Measurements from ENCODE around the gene GNMT.
"Not testable (repeated sequence)": the region's sequence is repeated elsewhere in the genome, so short reads cannot be mapped to it uniquely, and the experiment has no call there.

Gene GNMT

DNA sequence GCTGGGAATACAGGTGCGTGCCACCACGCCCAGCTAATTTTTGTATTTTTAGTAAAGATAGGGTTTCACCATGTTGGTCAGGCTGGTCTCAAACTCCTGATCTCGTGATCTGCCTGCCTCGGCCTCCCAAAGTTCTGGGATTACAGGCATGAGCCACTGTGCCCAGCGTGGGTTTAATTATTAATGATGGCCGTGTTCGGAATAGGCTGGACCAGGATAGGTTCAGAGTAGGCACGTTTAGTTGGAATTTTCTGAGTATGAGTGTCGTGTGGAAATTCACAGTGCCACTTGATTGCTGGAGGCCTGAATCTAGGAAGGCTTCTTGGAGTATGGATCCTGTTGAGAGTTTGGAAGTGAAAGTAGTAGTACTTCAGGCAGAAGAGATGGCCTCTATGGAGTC lies 37.7 kb downstream of the GNMT start:
- H3K79me1 ChIP-seq (ENCODE audit: low read length); H3K27ac ChIP-seq (ENCODE audit: low read depth, low read length); H3K4me2 ChIP-seq (ENCODE audit: low read length); H3K23ac ChIP-seq (ENCODE audit: low read length); H4K12ac ChIP-seq (ENCODE audit: low read depth, low read length); H3K79me2 ChIP-seq (ENCODE audit: control insufficient read depth, insufficient read depth, low read length, poor library complexity); H4K8ac ChIP-seq (ENCODE audit: low read depth, low read length); H2BK12ac ChIP-seq (ENCODE audit: low read length); H2AK5ac ChIP-seq (ENCODE audit: low read length); H3K18ac ChIP-seq (ENCODE audit: low read length); H3K27me3 ChIP-seq (ENCODE audit: insufficient read depth, low read length); H3K4ac ChIP-seq (ENCODE audit: low read depth, low read length); H3K4me3 ChIP-seq (ENCODE audit: low read depth, low read length); H2BK5ac ChIP-seq (ENCODE audit: low read depth, low read length, poor library complexity); H4K91ac ChIP-seq (ENCODE audit: low read depth, low read length); DNase-seq; H3K36me3 ChIP-seq (ENCODE audit: control insufficient read depth in 1 of 2, insufficient read depth in 2 of 2, low read length in 2 of 2); H2BK120ac ChIP-seq (ENCODE audit: insufficient read depth, low read length, poor library complexity); H3K9me3 ChIP-seq (ENCODE audit: insufficient read depth, low read depth, low read length); H3K4me1 ChIP-seq (ENCODE audit: control insufficient read depth in 1 of 2, insufficient read depth in 2 of 2, low read length in 2 of 2); H2AFZ ChIP-seq (ENCODE audit: insufficient read depth, low read length, poor library complexity); H3K14ac ChIP-seq (ENCODE audit: low read length); H3K9ac ChIP-seq (ENCODE audit: low read length): not testable (repeated sequence)
- no CpG with 5 or more reads among the region's 9 CpGs for WGBS (ENCODE audit: extremely low coverage, insufficient coverage, insufficient read length)

DNA sequence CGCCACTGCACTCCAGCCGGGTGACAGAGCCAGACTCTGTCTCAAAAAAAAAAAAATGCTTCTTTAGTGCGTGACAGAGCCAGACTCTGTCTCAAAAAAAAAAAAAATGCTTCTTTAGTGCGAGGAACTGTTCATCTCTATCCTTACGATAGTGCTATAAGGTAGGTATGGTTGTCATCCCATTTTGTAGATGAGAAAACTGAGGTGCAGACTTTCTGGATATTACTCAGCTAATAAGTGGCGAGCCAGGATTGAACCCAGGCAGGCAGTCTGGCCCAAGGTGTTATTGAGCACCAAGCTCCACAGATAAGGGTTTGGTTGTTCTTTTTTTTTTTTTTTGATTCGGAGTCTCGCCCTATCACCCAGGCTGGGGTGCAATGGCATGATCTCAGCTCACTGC lies 41.3 kb downstream of the GNMT start:
- Histone ChIP-seq H3K14ac (ENCODE audit: low read length) (no peak overlapping the region), H3K79me2 (ENCODE audit: control insufficient read depth, insufficient read depth, low read length, poor library complexity) (no peaks in the 10 kb centered on the region), H3K36me3 (ENCODE audit: control insufficient read depth in 1 of 2, insufficient read depth in 2 of 2, low read length in 2 of 2) (peaks cover 12 to 19% of the 10 kb centered on the region in 2 experiments), H2AFZ (ENCODE audit: insufficient read depth, low read length, poor library complexity) (no peak overlapping the region), H3K79me1 (ENCODE audit: low read length) (no peaks in the 10 kb centered on the region), H4K91ac (ENCODE audit: low read depth, low read length) (no peak overlapping the region), H3K23ac (ENCODE audit: low read length) (no peak overlapping the region), H3K18ac (ENCODE audit: low read length) (no peak overlapping the region), H3K4me1 (ENCODE audit: control insufficient read depth in 1 of 2, insufficient read depth in 2 of 2, low read length in 2 of 2) (no peaks in the 10 kb centered on the region), H4K8ac (ENCODE audit: low read depth, low read length) (no peak overlapping the region), H3K9ac (ENCODE audit: low read length) (no peak overlapping the region), H3K9me3 (ENCODE audit: insufficient read depth, low read depth, low read length) (no peaks in the 10 kb centered on the region), H3K4me2 (ENCODE audit: low read length) (no peak overlapping the region), H3K27ac (ENCODE audit: low read depth, low read length) (no peak overlapping the region), H3K4me3 (ENCODE audit: low read depth, low read length) (no peak overlapping the region), H3K4ac (ENCODE audit: low read depth, low read length) (no peak overlapping the region), H2BK120ac (ENCODE audit: insufficient read depth, low read length, poor library complexity) (no peak overlapping the region), H2AK5ac (ENCODE audit: low read length) (no peak overlapping the region), H4K12ac (ENCODE audit: low read depth, low read length) (no peak overlapping the region), H2BK12ac (ENCODE audit: low read length) (no peak overlapping the region), H3K27me3 (ENCODE audit: insufficient read depth, low read length) (no peaks in the 10 kb centered on the region), H2BK5ac (ENCODE audit: low read depth, low read length, poor library complexity) (no peak overlapping the region)
- WGBS (ENCODE audit: extremely low coverage, insufficient coverage, insufficient read length) = no CpG with 5 or more reads among the region's 8 CpGs
- no peak for DNase-seq

DNA sequence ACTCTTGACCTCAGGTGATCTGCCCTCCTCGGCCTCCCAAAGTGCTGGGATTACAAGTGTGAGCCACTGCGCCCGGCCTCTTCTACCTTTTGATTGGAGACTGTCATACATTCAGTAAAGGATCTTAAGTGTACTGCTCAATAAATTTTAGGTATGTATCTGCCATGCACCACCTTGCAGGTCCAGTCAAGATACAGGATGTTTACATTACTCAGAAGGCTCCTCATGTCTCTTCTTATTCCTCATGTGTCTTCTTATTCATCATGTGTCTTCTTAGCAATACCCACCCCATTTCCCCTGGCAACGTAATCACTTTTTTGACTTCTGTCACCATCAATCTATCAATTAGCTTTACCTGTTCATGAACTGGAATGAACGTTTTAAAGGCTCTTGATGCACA lies 45.3 kb downstream of the GNMT start:
- Histone ChIP-seq H3K9me3 (ENCODE audit: insufficient read depth, low read depth, low read length) (no peaks in the 10 kb centered on the region), H4K91ac (ENCODE audit: low read depth, low read length) (no peak overlapping the region), H3K4ac (ENCODE audit: low read depth, low read length) (no peak overlapping the region), H3K79me1 (ENCODE audit: low read length) (no peaks in the 10 kb centered on the region), H4K8ac (ENCODE audit: low read depth, low read length) (no peak overlapping the region), H3K36me3 (ENCODE audit: control insufficient read depth in 1 of 2, insufficient read depth in 2 of 2, low read length in 2 of 2) (peaks cover 45 to 52% of the 10 kb centered on the region in 2 experiments), H2BK12ac (ENCODE audit: low read length) (no peak overlapping the region), H3K4me1 (ENCODE audit: control insufficient read depth in 1 of 2, insufficient read depth in 2 of 2, low read length in 2 of 2) (no peaks in the 10 kb centered on the region), H2BK120ac (ENCODE audit: insufficient read depth, low read length, poor library complexity) (no peak overlapping the region), H2AK5ac (ENCODE audit: low read length) (no peak overlapping the region), H4K12ac (ENCODE audit: low read depth, low read length) (no peak overlapping the region), H2BK5ac (ENCODE audit: low read depth, low read length, poor library complexity) (no peak overlapping the region), H3K27me3 (ENCODE audit: insufficient read depth, low read length) (no peaks in the 10 kb centered on the region), H3K4me3 (ENCODE audit: low read depth, low read length) (no peak overlapping the region), H2AFZ (ENCODE audit: insufficient read depth, low read length, poor library complexity) (no peak overlapping the region), H3K27ac (ENCODE audit: low read depth, low read length) (no peak overlapping the region), H3K23ac (ENCODE audit: low read length) (no peak overlapping the region), H3K4me2 (ENCODE audit: low read length) (no peak overlapping the region), H3K14ac (ENCODE audit: low read length) (no peak overlapping the region), H3K18ac (ENCODE audit: low read length) (no peak overlapping the region), H3K9ac (ENCODE audit: low read length) (no peak overlapping the region), H3K79me2 (ENCODE audit: control insufficient read depth, insufficient read depth, low read length, poor library complexity) (no peaks in the 10 kb centered on the region)
- no peak for DNase-seq
- WGBS (ENCODE audit: extremely low coverage, insufficient coverage, insufficient read length) = no CpG with 5 or more reads among the region's 5 CpGs

DNA sequence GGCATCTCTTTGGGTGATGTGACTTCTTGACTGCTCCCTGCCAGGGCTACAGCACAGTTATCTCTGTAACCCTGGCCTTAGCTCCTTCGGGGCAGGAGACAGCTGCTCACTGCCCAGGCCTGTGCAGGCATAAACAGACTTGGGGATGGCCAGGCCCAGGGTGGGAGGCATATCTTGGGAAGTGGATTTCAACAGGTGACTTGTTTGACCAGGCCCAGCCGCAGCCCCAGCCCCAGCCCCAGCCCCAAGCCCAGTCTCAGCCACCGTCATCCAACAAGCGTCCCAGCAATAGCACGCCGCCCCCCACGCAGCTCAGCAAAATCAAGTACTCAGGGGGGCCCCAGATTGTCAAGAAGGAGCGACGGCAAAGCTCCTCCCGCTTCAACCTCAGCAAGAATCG lies 45.7 kb downstream of the GNMT start:
- Histone ChIP-seq H3K9ac (ENCODE audit: low read length) (no peak overlapping the region), H3K79me2 (ENCODE audit: control insufficient read depth, insufficient read depth, low read length, poor library complexity) (no peaks in the 10 kb centered on the region), H3K4me2 (ENCODE audit: low read length) (no peak overlapping the region), H4K12ac (ENCODE audit: low read depth, low read length) (no peak overlapping the region), H3K23ac (ENCODE audit: low read length) (no peak overlapping the region), H3K9me3 (ENCODE audit: insufficient read depth, low read depth, low read length) (no peaks in the 10 kb centered on the region), H3K79me1 (ENCODE audit: low read length) (no peaks in the 10 kb centered on the region), H2AFZ (ENCODE audit: insufficient read depth, low read length, poor library complexity) (no peak overlapping the region), H3K36me3 (ENCODE audit: control insufficient read depth in 1 of 2, insufficient read depth in 2 of 2, low read length in 2 of 2) (peaks cover 49 to 56% of the 10 kb centered on the region in 2 experiments), H2BK12ac (ENCODE audit: low read length) (no peak overlapping the region), H3K18ac (ENCODE audit: low read length) (no peak overlapping the region), H3K27ac (ENCODE audit: low read depth, low read length) (no peak overlapping the region), H2BK5ac (ENCODE audit: low read depth, low read length, poor library complexity) (no peak overlapping the region), H3K4me1 (ENCODE audit: control insufficient read depth in 1 of 2, insufficient read depth in 2 of 2, low read length in 2 of 2) (no peaks in the 10 kb centered on the region), H3K27me3 (ENCODE audit: insufficient read depth, low read length) (no peaks in the 10 kb centered on the region), H3K4me3 (ENCODE audit: low read depth, low read length) (no peak overlapping the region), H2BK120ac (ENCODE audit: insufficient read depth, low read length, poor library complexity) (no peak overlapping the region), H4K91ac (ENCODE audit: low read depth, low read length) (no peak overlapping the region), H3K4ac (ENCODE audit: low read depth, low read length) (no peak overlapping the region), H4K8ac (ENCODE audit: low read depth, low read length) (no peak overlapping the region), H2AK5ac (ENCODE audit: low read length) (no peak overlapping the region), H3K14ac (ENCODE audit: low read length) (no peak overlapping the region)
- DNase-seq = no peak
- WGBS (ENCODE audit: extremely low coverage, insufficient coverage, insufficient read length) = no CpG with 5 or more reads among the region's 11 CpGs

Data from trophoblast cell (in vitro differentiated cells and primary cell).